Measurements from ENCODE around the gene CPA5.

CPA5 gene

GRCh38 chr7:130380861-130381455, 36.3 kb downstream of the CPA5 start:
- DNase-seq, result no peak

GRCh38 chr7:130381468-130382312, 37.1 kb downstream of the CPA5 start:
- no peak for DNase-seq

- DNase-seq, result no peak
Observed at GRCh38 chr7:130383187-130383980, 38.8 kb downstream of the CPA5 start.

- no peak for DNase-seq
Observed at GRCh38 chr7:130384371-130384801, 39.8 kb downstream of the CPA5 start.

GRCh38 chr7:130384841-130385599, 40.4 kb downstream of the CPA5 start:
- no peak for DNase-seq

- no peak for DNase-seq
Observed at GRCh38 chr7:130385600-130386066, 41.0 kb downstream of the CPA5 start.

GRCh38 chr7:130386876-130387275, 42.3 kb downstream of the CPA5 start:
- DNase-seq, result no peak

GRCh38 chr7:130387306-130387627, 42.7 kb downstream of the CPA5 start:
- DNase-seq, result no peak

GRCh38 chr7:130387628-130388403, 43.2 kb downstream of the CPA5 start:
- no peak for DNase-seq

- DNase-seq, result no peak
Observed at GRCh38 chr7:130388671-130389070, 44.1 kb downstream of the CPA5 start.

- DNase-seq, result no peak
Observed at GRCh38 chr7:130390486-130390885, 45.9 kb downstream of the CPA5 start.

- no peak for DNase-seq
Observed at GRCh38 chr7:130393101-130393561, 48.5 kb downstream of the CPA5 start.

- no peak for DNase-seq
Observed at GRCh38 chr7:130393841-130394411, 49.3 kb downstream of the CPA5 start.

GRCh38 chr7:130394421-130395195, 50.0 kb downstream of the CPA5 start:
- no peak for DNase-seq

- DNase-seq, result no peak
Observed at GRCh38 chr7:130395421-130395820, 50.8 kb downstream of the CPA5 start.

GRCh38 chr7:130396109-130396508, 51.5 kb downstream of the CPA5 start:
- DNase-seq, result no peak

GRCh38 chr7:130397051-130397757, 52.6 kb downstream of the CPA5 start:
- DNase-seq, result no peak

- peak; percentile 98 for DNase-seq
Observed at GRCh38 chr7:130397758-130398073, 53.1 kb downstream of the CPA5 start.

GRCh38 chr7:130398526-130399090, 54.0 kb downstream of the CPA5 start:
- DNase-seq, result no peak

- DNase-seq, result no peak
Observed at GRCh38 chr7:130400120-130400572, 55.5 kb downstream of the CPA5 start.

All from NCI-H748 treated with DMSO at 0.1 percent for 48 hours (cell line).